HG02981 (cell line): Measurements from ENCODE around the gene RNF186.

Source experiments
- ATAC-seq: cut with Tn5 transposase; IDR thresholded peaks from one replicate; pipeline ENCODE4 v1.9.1; 2021; ENCODE audit warnings: mild to moderate bottlenecking, moderate library complexity; ENCODE audit not compliant: unreplicated experiment

Gene RNF186

GRCh38 chr1:19768353-19769210, 46.5 kb downstream of the RNF186 start:
- ATAC-seq = no peak

- ATAC-seq = no peak
Measured at GRCh38 chr1:19765623-19766022, 49.5 kb downstream of the RNF186 start.

- no peak for ATAC-seq
Measured at GRCh38 chr1:19764848-19765247, 50.2 kb downstream of the RNF186 start.
